ENCODE data around the gene RAE1. TPM values are rescaled to one million over a fixed set of nuclear protein-coding genes. Genes with fewer than 3 reads are reported as not detected.

Gene RAE1
- total RNA-seq, 1 experiment from 2014 or later: 46.3 TPM

GRCh38 chr20:57330998-57331397, 20.1 kb upstream of the RAE1 start:
- POLR2A ChIA-PET: no interaction called here
- Histone ChIP-seq H3K9ac (ENCODE audit: low read length) (no peak overlapping the region), H3K9me2 (ENCODE audit: insufficient read depth) (no peaks in the 10 kb centered on the region), H3K27ac (ENCODE audit: low read depth, low read length) (no peak overlapping the region), H3K4me2 (ENCODE audit: low read length) (no peak overlapping the region), H3K9me3 (ENCODE audit: control insufficient read depth in 1 of 2, insufficient read depth in 1 of 2, low read depth in 1 of 2, low read length in 2 of 2) (no peaks in the 10 kb centered on the region), H3K27me3 (ENCODE audit: insufficient read depth, low read length) (peaks cover 19% of the 10 kb centered on the region), H3K4me1 (ENCODE audit: control insufficient read depth in 1 of 2, insufficient read depth in 2 of 2, low read length in 2 of 2) (peaks cover 12 to 14% of the 10 kb centered on the region in 2 experiments; a peak in 3 of 4 replicates), H3K79me2 (ENCODE audit: insufficient read depth, low read length) (no peaks in the 10 kb centered on the region), H4K20me1 (ENCODE audit: insufficient read depth) (no peaks in the 10 kb centered on the region), H3K36me3 (ENCODE audit: control insufficient read depth in 1 of 2, insufficient read depth in 2 of 2, low read length in 2 of 2) (no peaks in the 10 kb centered on the region), H2AFZ (ENCODE audit: low read depth, low read length, poor library complexity, severe bottlenecking) (no peak overlapping the region), H3K4me3 (replicated peaks in 1 of 2; ENCODE audit: low read depth in 1 of 2, low read length in 2 of 2) (no peak overlapping the region)
- TF ChIP-seq, protein P1, sequence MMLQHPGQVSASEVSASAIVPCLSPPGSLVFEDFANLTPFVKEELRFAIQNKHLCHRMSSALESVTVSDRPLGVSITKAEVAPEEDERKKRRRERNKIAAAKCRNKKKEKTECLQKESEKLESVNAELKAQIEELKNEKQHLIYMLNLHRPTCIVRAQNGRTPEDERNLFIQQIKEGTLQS (IDR thresholded peaks at IDR 0.05): no peak
- no peak for TF ChIP-seq RAD21 (IDR thresholded peaks at IDR 0.05; ENCODE audit: low read depth)
- no peak for TF ChIP-seq ZBTB33 (IDR thresholded peaks at IDR 0.05; ENCODE audit: extremely low read depth, insufficient replicate concordance, low read length)
- no peak for TF ChIP-seq ZNF274 (IDR thresholded peaks at IDR 0.05; ENCODE audit: low read depth, low read length)
- intact Hi-C loops (cut with micrococcal nuclease): no loop called here
- ATAC-seq: no peak
- CTCF ChIA-PET: interaction anchor here (1.0 to 3.2 kb wide), 4 partner anchors 9 to 244 kb away, joined by 3 to 19 read pairs (median 4); no protein-coding TSS in a partner anchor
- DNase-seq (ENCODE audit: low read depth, low spot score): no peak
- BruUV-seq (replicated peaks): no TSS peak
- RAD21 ChIA-PET (ENCODE audit: low non-redundant PET in 1 of 2, low total read pairs in 2 of 2, uncharacterized antibody in 2 of 2, unreplicated experiment in 2 of 2): interaction anchor here in 1 of 2 experiments (1.2 kb wide), 1 partner anchor 239 kb away, joined by 3 read pairs; no protein-coding TSS in a partner anchor

All from HCT116 (cell line).